B cell (primary cell): ENCODE results near the gene EDA2R. TPM values are rescaled to one million over a fixed set of nuclear protein-coding genes. Genes with fewer than 3 reads are reported as not detected.

Experiments used
- ATAC-seq: fragments of 200-7000 bp; cut with Tn5 transposase; one replicate; pipeline ENCODE4 v1.10.0; 2021; ENCODE audit warnings: low read depth, mild to moderate bottlenecking, moderate number of reproducible peaks, moderate library complexity
- CTCF ChIA-PET: fragments of 350-600 bp; sonication (Branson Sonifier 250); formaldehyde crosslinking; loops from one replicate; lab custom pipeline; 2021; ENCODE audit warnings: antibody characterized with exemption, inconsistent platforms; lab: Charles Lee
- POLR2A ChIA-PET: fragments of 350-600 bp; sonication (Branson Sonifier 250); formaldehyde crosslinking; loops from one replicate; lab custom pipeline; 2021; ENCODE audit warnings: antibody characterized with exemption; lab: Charles Lee
- DNase-seq: peaks from one replicate; pipeline ENCODE4 v3.0.0; 2013
- H2AFZ ChIP-seq: 2 replicates; pipeline ENCODE4 v1.6.1; 2012; ENCODE audit warnings: mild to moderate bottlenecking, low read depth, low read length; ENCODE audit not compliant: insufficient read depth, poor library complexity, severe bottlenecking
- H3K27ac ChIP-seq, 2 donors: 1 replicate in 1 of 2; 2 replicates in 1 of 2; pipeline ENCODE4 v1.5.1; 2012 to 2013; ENCODE audit warnings: low read length in 2 of 2, mild to moderate bottlenecking in 2 of 2, moderate library complexity in 1 of 2
- H3K27me3 ChIP-seq, 4 experiments: fragments of 200-600 bp in 1 of 4; sonication (generic) in 1 of 4; replicated peaks in 1 of 4; 1 replicate in 2 of 4; 2 replicates in 2 of 4; pipeline versions ENCODE4 v1.6.1 to v1.7.0; 2013 to 2016; ENCODE audit warnings: low read length in 3 of 4, mild to moderate bottlenecking in 2 of 4, mixed read lengths in 1 of 4, moderate library complexity in 1 of 4; ENCODE audit not compliant: insufficient read depth in 4 of 4, control insufficient read depth in 3 of 4; ENCODE audit errors: control extremely low read depth in 1 of 4
- H3K36me3 ChIP-seq, 2 experiments: replicated peaks in 1 of 2; 1 replicate in 1 of 2; 2 replicates in 1 of 2; pipeline versions ENCODE4 v1.6.1 to v1.7.1; 2013; ENCODE audit warnings: low read length in 1 of 2; ENCODE audit not compliant: insufficient read depth in 2 of 2, control insufficient read depth in 1 of 2; ENCODE audit errors: control extremely low read depth in 1 of 2, extremely low read depth in 1 of 2
- H3K4me1 ChIP-seq, 2 donors: fragments of 200-600 bp in 1 of 2; sonication (generic) in 1 of 2; 1 replicate in 1 of 2; 2 replicates in 1 of 2; pipeline versions ENCODE4 v1.5.1 to v1.6.1; 2013 to 2017; ENCODE audit warnings: low read length in 2 of 2; ENCODE audit not compliant: control insufficient read depth in 2 of 2, insufficient read depth in 2 of 2
- H3K4me2 ChIP-seq: replicated peaks from 2 replicates; pipeline ENCODE3; 2012; ENCODE audit warnings: mild to moderate bottlenecking, low read depth, low read length; ENCODE audit not compliant: poor library complexity, severe bottlenecking
- H3K4me3 ChIP-seq, 5 experiments: fragments of 200-600 bp in 1 of 5; sonication (generic) in 1 of 5; 1 replicate in 3 of 5; 2 replicates in 2 of 5; pipeline versions ENCODE4 v1.5.1 to v1.7.0; 2011 to 2016; ENCODE audit warnings: low read length in 4 of 5, mild to moderate bottlenecking in 4 of 5, low read depth in 2 of 5, control low read depth in 1 of 5, moderate library complexity in 1 of 5; ENCODE audit not compliant: insufficient read depth in 1 of 5; ENCODE audit errors: control extremely low read depth in 1 of 5, extremely low read depth in 1 of 5
- H3K79me2 ChIP-seq: fragments of 200-600 bp; sonication (generic); one replicate; pipeline ENCODE4 v1.6.0; 2016; ENCODE audit warnings: low read length; ENCODE audit not compliant: control insufficient read depth, insufficient read depth
- H3K9ac ChIP-seq: fragments of 200-600 bp; sonication (generic); 2 replicates; pipeline ENCODE4 v1.6.1; 2017; ENCODE audit warnings: mild to moderate bottlenecking, low read length, moderate library complexity
- H3K9me3 ChIP-seq, 3 donors: one replicate each; pipeline versions ENCODE4 v1.6.1 to v1.7.1; 2013; ENCODE audit warnings: low read length in 2 of 3; ENCODE audit not compliant: control insufficient read depth in 2 of 3, insufficient read depth in 1 of 3; ENCODE audit errors: control extremely low read depth in 1 of 3
- H4K20me1 ChIP-seq: 2 replicates; pipeline ENCODE4 v1.6.0; 2012; ENCODE audit warnings: mild to moderate bottlenecking, low read length; ENCODE audit not compliant: insufficient read depth, control insufficient read depth, poor library complexity, severe bottlenecking
- H3K27ac Mint-ChIP-seq: one replicate; pipeline ENCODE4 v1.8.0; 2021; ENCODE audit warnings: mixed read lengths
- H3K27me3 Mint-ChIP-seq: one replicate; pipeline ENCODE4 v1.8.0; 2021; ENCODE audit warnings: mixed read lengths
- H3K4me1 Mint-ChIP-seq: one replicate; pipeline ENCODE4 v1.8.0; 2021; ENCODE audit warnings: mixed read lengths
- H3K4me3 Mint-ChIP-seq: one replicate; pipeline ENCODE4 v1.8.0; 2021; ENCODE audit warnings: mixed read lengths
- H3K9me3 Mint-ChIP-seq: one replicate; pipeline ENCODE4 v1.8.0; 2022; ENCODE audit warnings: mixed read lengths; ENCODE audit not compliant: insufficient read depth
- CTCF ChIP-seq: fragments of 200-600 bp; IDR thresholded peaks from one replicate; pipeline ENCODE4 v1.8.0; 2022; ENCODE audit warnings: antibody characterized with exemption, mild to moderate bottlenecking
- EZH2 ChIP-seq: IDR thresholded peaks from 2 replicates; pipeline ENCODE4 v1.6.1; 2012; ENCODE audit warnings: borderline replicate concordance, low read depth, mild to moderate bottlenecking, moderate library complexity, low read length; ENCODE audit not compliant: insufficient read depth, poor library complexity, severe bottlenecking
- WGBS: methylation state at CpG from one replicate; pipeline ENCODE4 v1.1.5; 2013; ENCODE audit warnings: missing lambda C conversion rate; ENCODE audit not compliant: insufficient coverage; 5-methylcytosine and 5-hydroxymethylcytosine counted together
- intact Hi-C: fragments of 100-400 bp; cut with micrococcal nuclease; formaldehyde crosslinking; loops from one replicate; pipeline ENCODE4 v1.10.0; 2022
- polyA plus RNA-seq: library from polyadenylated mRNA; depleted of rRNA; stranded (reverse); fragments of >200 nt; gene quantifications from 2 replicates; pipeline ENCODE4 v1.2.3, GENCODE V29; 2012
- total RNA-seq, 2 donors: library from RNA; stranded (reverse); fragments of 120-200 nt in 1 of 2; gene quantifications; 1 replicate in 1 of 2; 2 replicates in 1 of 2; pipeline versions ENCODE4 v1.2.3 to v1.2.4, GENCODE V29; 2013 to 2022

Gene EDA2R
- total and polyA plus RNA-seq, 2 donors (not counting 1 experiment from before 2014, with no cell fraction given), result 0.25 to 0.49 TPM

GRCh38 chrX:66680451-66680850 lies 41.6 kb upstream of the EDA2R start:
- Histone ChIP-seq H3K36me3 (no peaks in the 10 kb centered on the region), H3K9ac (no peak overlapping the region), H3K27ac (no peak overlapping the region), H3K4me2 (no peak overlapping the region), H4K20me1 (no peaks in the 10 kb centered on the region), H2AFZ (no peak overlapping the region), H3K4me1 (no peaks in the 10 kb centered on the region), H3K9me3 (no peaks in the 10 kb centered on the region), H3K27me3 (no peaks in the 10 kb centered on the region), H3K4me3 (no peak overlapping the region), H3K79me2 (no peaks in the 10 kb centered on the region)
- ChIA-PET CTCF (no interaction called here), POLR2A (no interaction called here)
- DNase-seq, result no peak
- no peak for ATAC-seq
- Mint-ChIP-seq H3K4me1 (no peaks in the 10 kb centered on the region), H3K4me3 (no peak overlapping the region), H3K27ac (no peak overlapping the region), H3K27me3 (no peaks in the 10 kb centered on the region), H3K9me3 (no peaks in the 10 kb centered on the region)
- no CpG with 5 or more reads among the region's 2 CpGs for WGBS
- TF ChIP-seq EZH2 (no peak), CTCF (no peak)
- intact Hi-C loops, result no loop called here

- H3K27ac Mint-ChIP-seq, result no peak overlapping the region
- no peaks in the 10 kb centered on the region for H4K20me1 ChIP-seq
- H2AFZ ChIP-seq, result no peak overlapping the region
- intact Hi-C loops, result no loop called here
- H3K27me3 ChIP-seq, result no peaks in the 10 kb centered on the region
- no peaks in the 10 kb centered on the region for H3K9me3 ChIP-seq
- no peaks in the 10 kb centered on the region for H3K4me1 Mint-ChIP-seq
- ATAC-seq (no peak), DNase-seq (no peak)
- H3K4me3 Mint-ChIP-seq, result no peak overlapping the region
- H3K4me1 ChIP-seq, result no peaks in the 10 kb centered on the region
- no peak overlapping the region for H3K4me3 ChIP-seq
- H3K9ac ChIP-seq, result no peak overlapping the region
- no peak overlapping the region for H3K27ac ChIP-seq
- ChIA-PET POLR2A (no interaction called here), CTCF (no interaction called here)
- no peaks in the 10 kb centered on the region for H3K36me3 ChIP-seq
- no peaks in the 10 kb centered on the region for H3K79me2 ChIP-seq
- no peaks in the 10 kb centered on the region for H3K27me3 Mint-ChIP-seq
- WGBS, result 80% methylated on average over 1 of the region's 5 CpGs
- H3K9me3 Mint-ChIP-seq, result no peaks in the 10 kb centered on the region
- no peak for TF ChIP-seq EZH2
- TF ChIP-seq CTCF, result no peak
- no peak overlapping the region for H3K4me2 ChIP-seq
Measured at GRCh38 chrX:66677430-66677829, 38.6 kb upstream of the EDA2R start.
